Adipocyte (in vitro differentiated cells): ENCODE measurements around the gene MICAL2.

ENCODE experiments used
- DNase-seq: peaks from one replicate; pipeline ENCODE4 v3.0.0-alpha.2; 2015; ENCODE audit warnings: low read depth
- H3K27me3 ChIP-seq: replicated peaks from 2 replicates; pipeline ENCODE4 v1.7.0; 2013; ENCODE audit warnings: mild to moderate bottlenecking, low read length, moderate library complexity; ENCODE audit not compliant: control insufficient read depth, insufficient read depth
- H3K36me3 ChIP-seq: 2 replicates; pipeline ENCODE4 v1.7.0; 2013; ENCODE audit warnings: low read length, mild to moderate bottlenecking, moderate library complexity; ENCODE audit not compliant: control insufficient read depth, insufficient read depth, severe bottlenecking
- H3K4me1 ChIP-seq: 2 replicates; pipeline ENCODE4 v1.7.0; 2013; ENCODE audit warnings: mild to moderate bottlenecking, low read length, moderate library complexity; ENCODE audit not compliant: control insufficient read depth, insufficient read depth
- H3K4me3 ChIP-seq: 2 replicates; pipeline ENCODE4 v1.7.0; 2013; ENCODE audit warnings: mild to moderate bottlenecking, low read length, moderate library complexity
- H3K9ac ChIP-seq: 2 replicates; pipeline ENCODE4 v1.7.0; 2013; ENCODE audit warnings: mild to moderate bottlenecking, low read length, moderate library complexity
- H3K9me3 ChIP-seq: 2 replicates; pipeline ENCODE4 v1.7.0; 2013; ENCODE audit warnings: mild to moderate bottlenecking, low read length, moderate library complexity; ENCODE audit not compliant: control insufficient read depth

MICAL2 gene

GRCh38 chr11:12182302-12182675, 71.9 kb downstream of the MICAL2 start:
- Histone ChIP-seq H3K9me3 (no peaks in the 10 kb centered on the region), H3K36me3 (no peaks in the 10 kb centered on the region), H3K4me1 (peaks cover 29% of the 10 kb centered on the region), H3K4me3 (no peak overlapping the region), H3K27me3 (no peaks in the 10 kb centered on the region), H3K9ac (no peak overlapping the region)
- DNase-seq, result no peak

DNA sequence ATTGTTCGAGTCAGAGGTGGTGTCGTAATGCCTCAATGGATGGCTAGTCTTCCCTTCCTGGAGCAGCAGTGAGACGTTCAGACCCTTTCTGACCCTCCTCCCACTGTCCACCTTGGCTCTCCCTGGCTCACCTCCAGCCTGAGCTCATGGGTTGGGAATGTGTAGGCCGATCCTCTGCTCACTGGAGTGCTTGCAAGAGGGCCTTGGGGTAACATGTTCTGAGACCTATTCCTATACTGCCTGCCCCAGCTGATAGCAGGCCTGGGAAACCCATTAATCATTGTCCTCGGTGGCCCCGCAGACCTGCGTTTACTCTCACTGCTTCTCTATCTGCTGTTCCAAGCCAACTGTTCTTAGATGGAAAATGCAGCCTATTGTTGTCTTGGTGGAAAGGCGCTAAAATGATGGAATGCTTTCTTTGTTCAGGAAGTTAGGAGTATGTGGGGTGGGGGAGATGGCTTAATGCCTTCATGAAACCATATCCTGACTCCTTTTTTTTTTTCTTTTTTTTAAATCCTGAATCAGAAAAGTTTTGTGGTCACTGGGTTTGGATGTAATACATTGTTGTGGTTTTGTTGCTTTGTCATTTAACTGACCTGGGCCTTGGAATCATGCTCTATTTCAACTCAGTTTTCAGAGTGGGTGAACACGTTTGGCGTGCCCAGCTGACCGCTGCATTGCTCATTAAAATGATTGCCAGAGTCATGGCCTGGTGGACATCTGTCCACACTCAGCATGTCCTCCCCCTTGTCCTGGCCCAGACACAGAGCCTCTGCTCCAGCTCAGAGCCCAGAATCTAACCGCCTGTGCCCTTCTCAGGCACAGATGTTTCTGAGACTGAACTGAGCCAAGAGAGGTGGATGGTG, 72.5 kb downstream of the MICAL2 start:
- no peaks in the 10 kb centered on the region for H3K27me3 ChIP-seq
- H3K9me3 ChIP-seq, result no peaks in the 10 kb centered on the region
- H3K4me3 ChIP-seq, result no peak overlapping the region
- no peak overlapping the region for H3K9ac ChIP-seq
- peak; percentile 88 for DNase-seq
- peaks cover 23% of the 10 kb centered on the region for H3K4me1 ChIP-seq
- H3K36me3 ChIP-seq, result no peaks in the 10 kb centered on the region

DNA sequence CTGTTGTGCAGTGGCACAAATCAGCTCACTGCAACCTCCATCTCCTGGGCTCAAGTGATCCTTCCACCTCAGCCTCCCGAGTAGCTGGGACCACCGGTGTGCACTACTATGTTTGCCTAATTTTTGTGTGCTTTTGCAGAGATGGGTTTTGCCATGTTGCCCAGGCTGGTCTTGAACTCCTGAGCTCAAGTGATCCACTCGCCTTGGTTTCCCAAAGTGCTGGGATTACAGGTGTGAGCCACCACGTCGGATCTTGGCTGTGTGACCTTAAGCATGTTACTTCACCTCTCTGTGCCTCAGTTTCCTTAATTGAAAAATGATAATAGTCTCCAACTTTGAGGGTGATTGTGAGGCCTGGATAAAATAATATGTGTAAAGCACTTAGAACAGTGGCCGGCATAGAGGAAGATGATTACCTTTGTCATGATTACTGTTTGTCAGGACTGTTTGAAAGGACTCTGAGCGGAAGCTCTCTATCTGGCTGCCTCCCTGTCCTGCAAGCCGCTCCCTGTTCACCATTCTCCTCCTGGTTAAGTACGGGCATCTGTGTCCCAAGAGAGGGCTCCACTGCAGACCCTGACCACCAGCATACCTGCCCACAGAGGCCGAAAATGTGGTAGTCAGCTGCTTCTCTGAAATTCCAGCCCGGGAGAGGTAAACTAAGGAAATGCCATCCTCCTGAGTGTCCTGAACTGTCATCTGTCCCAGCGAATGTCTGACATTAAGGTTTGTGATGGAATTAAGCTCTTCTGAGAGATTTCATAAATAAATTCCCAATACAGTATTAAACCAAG, 73.6 kb downstream of the MICAL2 start:
- Histone ChIP-seq H3K36me3 (no peaks in the 10 kb centered on the region), H3K4me3 (no peak overlapping the region), H3K27me3 (no peaks in the 10 kb centered on the region), H3K4me1 (peaks cover 18% of the 10 kb centered on the region), H3K9ac (no peak overlapping the region), H3K9me3 (no peaks in the 10 kb centered on the region)
- no peak for DNase-seq

- Histone ChIP-seq H3K9ac (no peak overlapping the region), H3K4me3 (no peak overlapping the region), H3K4me1 (peaks cover 18% of the 10 kb centered on the region), H3K36me3 (no peaks in the 10 kb centered on the region), H3K27me3 (no peaks in the 10 kb centered on the region), H3K9me3 (no peaks in the 10 kb centered on the region)
- DNase-seq, result peak; percentile 30
Measured at GRCh38 chr11:12184699-12185098, 74.3 kb downstream of the MICAL2 start.

- H3K9ac ChIP-seq, result no peak overlapping the region
- H3K9me3 ChIP-seq, result no peaks in the 10 kb centered on the region
- peaks cover 18% of the 10 kb centered on the region for H3K4me1 ChIP-seq
- no peaks in the 10 kb centered on the region for H3K36me3 ChIP-seq
- no peak for DNase-seq
- no peaks in the 10 kb centered on the region for H3K27me3 ChIP-seq
- H3K4me3 ChIP-seq, result no peak overlapping the region
Measured at GRCh38 chr11:12185106-12185690, 74.8 kb downstream of the MICAL2 start.

DNA sequence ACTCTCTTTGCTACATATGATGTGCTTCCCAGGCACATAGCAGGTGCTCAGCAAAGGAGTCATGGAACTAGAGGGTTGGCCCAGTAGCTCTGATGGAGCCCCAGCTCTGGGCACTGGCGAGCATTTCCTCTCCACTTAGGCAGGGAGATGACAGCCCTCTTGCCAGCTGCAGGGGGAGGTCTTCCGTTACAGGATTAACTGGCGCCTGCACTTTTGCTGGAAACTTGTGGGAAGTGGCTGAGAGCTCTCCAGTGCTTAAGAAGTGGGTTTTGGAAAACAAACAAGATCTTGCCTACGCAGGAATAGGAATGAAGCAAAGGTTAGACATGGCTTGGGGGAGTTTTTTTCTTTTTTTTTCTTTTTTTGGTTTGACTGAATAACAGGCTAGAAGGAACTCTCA, 75.5 kb downstream of the MICAL2 start:
- Histone ChIP-seq H3K4me1 (peaks cover 18% of the 10 kb centered on the region), H3K9me3 (no peaks in the 10 kb centered on the region), H3K4me3 (no peak overlapping the region), H3K36me3 (no peaks in the 10 kb centered on the region), H3K27me3 (no peaks in the 10 kb centered on the region), H3K9ac (no peak overlapping the region)
- DNase-seq, result peak; percentile 69

DNA sequence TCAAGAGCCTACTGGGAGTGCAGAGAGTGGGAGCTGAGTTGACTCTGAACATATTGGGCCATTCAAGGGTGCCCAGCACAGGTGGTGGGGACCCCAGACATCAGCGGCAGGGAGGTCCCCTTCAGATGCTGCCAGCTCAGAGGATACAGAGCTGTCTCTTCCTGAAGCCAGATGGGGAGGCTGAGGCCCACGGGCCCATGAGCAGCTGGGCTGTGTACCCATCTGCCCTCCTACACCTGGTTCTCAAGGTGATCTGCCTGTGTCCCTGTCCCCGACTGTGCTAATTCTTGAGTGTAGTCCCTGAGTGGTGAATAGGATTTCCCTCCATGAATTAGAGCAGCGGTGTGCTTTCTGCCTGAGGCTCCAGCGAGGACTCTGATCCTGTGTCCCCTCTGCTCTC, 76.3 kb downstream of the MICAL2 start:
- Histone ChIP-seq H3K4me3 (no peak overlapping the region), H3K36me3 (no peaks in the 10 kb centered on the region), H3K9ac (no peak overlapping the region), H3K9me3 (no peaks in the 10 kb centered on the region), H3K4me1 (peaks cover 18% of the 10 kb centered on the region), H3K27me3 (no peaks in the 10 kb centered on the region)
- no peak for DNase-seq

DNA sequence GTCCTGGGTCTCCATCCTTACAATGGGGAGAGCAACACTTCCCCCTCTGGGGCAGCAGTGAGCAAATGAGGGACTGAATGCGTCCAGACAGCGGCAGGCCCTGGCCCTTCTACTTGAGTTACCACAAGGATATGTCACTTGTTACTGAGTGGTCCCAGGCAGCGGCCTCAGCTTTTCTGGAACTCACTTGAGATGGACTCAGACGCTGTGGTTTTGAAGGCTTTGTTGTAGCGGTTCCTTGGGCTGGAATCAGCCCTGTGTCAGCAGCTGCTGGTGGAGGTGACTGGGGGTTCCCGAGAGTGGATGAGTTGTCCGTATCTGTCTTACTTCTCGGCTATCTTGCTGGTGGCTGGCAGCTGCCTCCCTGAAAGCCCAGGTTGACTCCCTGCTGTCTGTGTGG, 77.0 kb downstream of the MICAL2 start:
- Histone ChIP-seq H3K9ac (no peak overlapping the region), H3K27me3 (no peaks in the 10 kb centered on the region), H3K4me1 (peaks cover 13% of the 10 kb centered on the region), H3K36me3 (no peaks in the 10 kb centered on the region), H3K9me3 (no peaks in the 10 kb centered on the region), H3K4me3 (no peak overlapping the region)
- no peak for DNase-seq

DNA sequence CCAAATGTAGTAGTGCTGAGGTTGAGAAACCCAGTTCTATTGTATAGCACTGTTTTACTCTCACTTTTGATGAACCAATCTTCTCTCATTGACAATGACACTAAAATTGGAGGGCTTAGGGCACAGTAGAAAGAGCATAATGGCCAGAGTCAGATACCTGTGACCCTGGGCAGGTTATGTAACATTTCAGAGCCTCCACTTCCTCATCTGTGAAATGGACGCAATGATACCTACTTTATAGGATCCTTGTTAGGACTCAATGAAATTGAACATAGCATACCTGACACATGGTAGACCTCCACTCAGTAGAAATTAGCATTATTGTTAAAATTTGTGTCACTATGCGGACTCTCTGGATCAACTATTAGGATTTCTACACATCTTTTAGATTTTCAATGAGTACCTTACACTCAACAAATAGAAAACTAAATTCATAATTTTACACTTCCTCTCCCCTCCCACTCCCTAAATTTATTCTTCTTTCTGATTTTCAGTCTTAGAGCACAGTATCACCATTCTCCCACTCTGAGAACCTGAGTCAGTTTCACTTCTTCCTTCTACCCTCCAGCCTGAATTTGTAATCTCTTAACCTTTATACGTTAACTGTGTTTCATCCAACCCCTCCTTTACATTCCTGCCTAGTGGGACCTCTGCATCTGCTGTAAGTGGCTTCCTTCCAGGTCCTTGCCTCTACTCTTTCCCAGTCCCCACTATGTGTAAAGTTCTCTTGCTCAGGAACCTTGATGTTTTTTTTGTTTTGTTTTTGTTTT, 78.3 kb downstream of the MICAL2 start:
- H3K4me3 ChIP-seq, result no peak overlapping the region
- no peaks in the 10 kb centered on the region for H3K9me3 ChIP-seq
- H3K4me1 ChIP-seq, result peaks cover under 1% of the 10 kb centered on the region
- no peak overlapping the region for H3K9ac ChIP-seq
- no peaks in the 10 kb centered on the region for H3K27me3 ChIP-seq
- no peak for DNase-seq
- no peaks in the 10 kb centered on the region for H3K36me3 ChIP-seq

- no peak for DNase-seq
Measured at GRCh38 chr11:12189543-12190235, 79.3 kb downstream of the MICAL2 start.

More at GRCh38 chr11:12189543-12190235, 79.3 kb downstream of the MICAL2 start:
- Histone ChIP-seq H3K36me3 (no peaks in the 10 kb centered on the region), H3K4me1 (no peaks in the 10 kb centered on the region), H3K4me3 (no peak overlapping the region), H3K9ac (no peak overlapping the region), H3K9me3 (no peaks in the 10 kb centered on the region), H3K27me3 (no peaks in the 10 kb centered on the region)
